Activated T-cell treated with anti-CD3 and anti-CD28 coated beads for 4 hours (primary cell): ENCODE data around the gene KMT5B.
A peak's percentile ranks its signal among the peaks of the same experiment; 100 is the strongest.

Source experiments
- DNase-seq: peaks from one replicate; pipeline ENCODE4 v3.0.0-alpha.2; 2020

The KMT5B gene

GRCh38 chr11:68142441-68143309 lies 70.4 kb downstream of the KMT5B start:
- DNase-seq = no peak

- peak; percentile 33 for DNase-seq
Measured at GRCh38 chr11:68142028-68142412, 71.1 kb downstream of the KMT5B start.

GRCh38 chr11:68141246-68142027 lies 71.7 kb downstream of the KMT5B start:
- DNase-seq = no peak

GRCh38 chr11:68140496-68141245 lies 72.4 kb downstream of the KMT5B start:
- no peak for DNase-seq

- no peak for DNase-seq
Measured at GRCh38 chr11:68138237-68138636, 74.9 kb downstream of the KMT5B start.

- DNase-seq = no peak
Measured at GRCh38 chr11:68137833-68138232, 75.3 kb downstream of the KMT5B start.

- DNase-seq = no peak
Measured at GRCh38 chr11:68136866-68137265, 76.2 kb downstream of the KMT5B start.

GRCh38 chr11:68135161-68135560 lies 77.9 kb downstream of the KMT5B start:
- no peak for DNase-seq

- DNase-seq = no peak
Measured at GRCh38 chr11:68133761-68134160, 79.3 kb downstream of the KMT5B start.

- no peak for DNase-seq
Measured at GRCh38 chr11:68130121-68130520, 83.0 kb downstream of the KMT5B start.

GRCh38 chr11:68128682-68129327 lies 84.3 kb downstream of the KMT5B start:
- no peak for DNase-seq

- DNase-seq = no peak
Measured at GRCh38 chr11:68127714-68128681, 85.1 kb downstream of the KMT5B start.

- DNase-seq = no peak
Measured at GRCh38 chr11:68125164-68125563, 87.9 kb downstream of the KMT5B start.

GRCh38 chr11:68122936-68123539 lies 90.1 kb downstream of the KMT5B start:
- DNase-seq = no peak

GRCh38 chr11:68121067-68121899 lies 91.8 kb downstream of the KMT5B start, which contains the start of gene CHKA:
Gene CHKA, minus strand, starts transcription at chr11:68121388. Its CDS starts 211 bp downstream, at chr11:68121177.
- peak; percentile 78 for DNase-seq

GRCh38 chr11:68120273-68121066 lies 92.6 kb downstream of the KMT5B start:
- DNase-seq = peak; percentile 7

- no peak for DNase-seq
Measured at GRCh38 chr11:68118706-68119448, 94.2 kb downstream of the KMT5B start.

GRCh38 chr11:68117853-68118470 lies 95.1 kb downstream of the KMT5B start:
- no peak for DNase-seq
